ENCODE results near the gene PSD2.
A peak's percentile ranks its signal among the peaks of the same experiment; 100 is the strongest.

Gene PSD2

DNA sequence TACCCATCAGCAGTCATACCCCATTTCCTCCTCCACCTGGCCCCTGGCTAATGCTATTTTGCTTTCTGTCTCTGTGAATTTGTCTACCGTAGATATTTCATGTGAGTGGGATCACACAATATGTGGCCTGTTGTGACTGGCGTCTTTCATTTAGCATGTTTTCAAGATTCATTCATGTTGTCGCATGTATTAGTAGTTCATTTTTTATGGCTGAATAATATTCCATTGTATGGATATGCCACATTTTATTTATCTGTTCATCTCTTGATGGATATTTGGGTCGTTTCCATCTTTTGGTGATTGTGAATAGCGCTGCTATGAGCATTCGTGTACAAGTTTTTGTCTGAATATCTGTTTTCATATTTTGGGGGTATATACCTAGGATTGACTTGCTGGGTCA is 33.9 kb downstream of the PSD2 start:
- no peak for DNase-seq (ENCODE audit: low read depth in 1 of 2, low spot score in 1 of 2)
- in situ Hi-C loops (cut with HindIII; ENCODE audit: low pct_unique_long_range_greater_than_20kb, low sequenced_read_pairs) = no loop called here
- no peak for TF ChIP-seq JUND (IDR thresholded peaks at IDR 0.05; ENCODE audit: low read depth)

- in situ Hi-C loops (cut with HindIII; ENCODE audit: low pct_unique_long_range_greater_than_20kb, low sequenced_read_pairs) = no loop called here
- no peak for TF ChIP-seq JUND (IDR thresholded peaks at IDR 0.05; ENCODE audit: low read depth)
- no peak for DNase-seq (ENCODE audit: low read depth in 1 of 2, low spot score in 1 of 2)
Measured at GRCh38 chr5:139831624-139832023, 36.0 kb downstream of the PSD2 start.

DNA sequence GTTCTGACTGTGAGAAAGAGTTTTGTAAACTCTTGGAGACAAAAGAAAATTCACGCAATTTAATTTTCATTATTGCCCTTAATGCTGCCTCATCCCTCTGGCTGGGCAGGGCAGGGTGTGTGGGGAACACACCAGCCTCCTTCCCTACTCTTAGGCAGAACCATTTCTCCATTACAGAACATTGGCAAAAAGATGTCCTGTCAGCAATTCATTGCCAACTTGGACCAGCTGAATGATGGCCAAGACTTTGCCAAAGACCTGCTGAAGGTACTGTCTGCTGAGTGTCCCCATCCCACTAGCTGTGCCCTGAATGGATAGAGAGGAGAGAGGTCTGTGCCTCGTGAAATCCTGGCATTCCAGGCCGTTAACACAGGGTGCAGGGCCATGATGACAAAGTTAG is 37.9 kb downstream of the PSD2 start:
- no peak for TF ChIP-seq JUND (IDR thresholded peaks at IDR 0.05; ENCODE audit: low read depth)
- DNase-seq (ENCODE audit: low read depth in 1 of 2, low spot score in 1 of 2) = no peak
- in situ Hi-C loops (cut with HindIII; ENCODE audit: low pct_unique_long_range_greater_than_20kb, low sequenced_read_pairs) = no loop called here

- in situ Hi-C loops (cut with HindIII; ENCODE audit: low pct_unique_long_range_greater_than_20kb, low sequenced_read_pairs) = no loop called here
- no peak for TF ChIP-seq JUND (IDR thresholded peaks at IDR 0.05; ENCODE audit: low read depth)
- DNase-seq (ENCODE audit: low read depth in 1 of 2, low spot score in 1 of 2) = peak in 1 of 2 experiments; percentile 60
Measured at GRCh38 chr5:139835656-139836055, 40.0 kb downstream of the PSD2 start.

DNA sequence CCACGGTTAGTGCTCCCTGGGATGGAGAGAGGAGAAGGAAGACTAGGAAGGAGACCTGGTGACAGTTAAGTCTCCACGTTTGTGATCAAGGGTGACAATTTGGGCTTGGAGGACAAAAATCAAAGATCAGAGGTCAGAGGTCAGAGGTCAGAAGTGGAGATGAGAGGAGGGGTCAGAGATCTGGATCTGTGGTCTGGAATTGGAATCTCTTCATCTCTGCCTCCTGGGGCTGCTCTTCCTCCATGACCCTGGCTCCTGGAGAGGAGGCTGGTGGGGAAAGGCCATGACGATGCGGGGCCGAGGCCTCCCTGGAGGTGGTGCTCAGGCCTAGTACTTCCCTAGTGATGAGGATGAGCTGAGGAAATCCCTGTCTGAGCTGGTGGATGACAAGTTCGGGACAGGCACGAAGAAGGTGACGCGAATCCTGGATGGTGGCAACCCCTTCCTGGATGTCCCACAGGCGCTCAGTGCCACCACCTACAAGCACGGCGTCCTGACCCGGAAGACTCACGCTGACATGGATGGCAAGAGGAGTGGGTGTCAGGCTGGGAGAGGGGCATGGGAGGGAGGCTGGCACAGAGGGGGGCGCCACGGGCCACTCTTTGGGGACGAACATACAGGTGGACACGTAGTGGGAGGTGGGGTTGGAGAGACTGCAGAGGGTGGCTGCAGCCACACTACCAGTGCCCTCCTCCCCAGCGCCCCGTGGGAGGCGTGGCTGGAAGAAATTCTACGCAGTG is 41.0 kb downstream of the PSD2 start:
- TF ChIP-seq JUND (IDR thresholded peaks at IDR 0.05; ENCODE audit: low read depth) = no peak
- no peak for DNase-seq (ENCODE audit: low read depth in 1 of 2, low spot score in 1 of 2)
- in situ Hi-C loops (cut with HindIII; ENCODE audit: low pct_unique_long_range_greater_than_20kb, low sequenced_read_pairs) = no loop called here

- no peak for DNase-seq (ENCODE audit: low read depth in 1 of 2, low spot score in 1 of 2)
- in situ Hi-C loops (cut with HindIII; ENCODE audit: low pct_unique_long_range_greater_than_20kb, low sequenced_read_pairs) = no loop called here
- no peak for TF ChIP-seq JUND (IDR thresholded peaks at IDR 0.05; ENCODE audit: low read depth)
Measured at GRCh38 chr5:139837711-139838380, 42.2 kb downstream of the PSD2 start.

DNA sequence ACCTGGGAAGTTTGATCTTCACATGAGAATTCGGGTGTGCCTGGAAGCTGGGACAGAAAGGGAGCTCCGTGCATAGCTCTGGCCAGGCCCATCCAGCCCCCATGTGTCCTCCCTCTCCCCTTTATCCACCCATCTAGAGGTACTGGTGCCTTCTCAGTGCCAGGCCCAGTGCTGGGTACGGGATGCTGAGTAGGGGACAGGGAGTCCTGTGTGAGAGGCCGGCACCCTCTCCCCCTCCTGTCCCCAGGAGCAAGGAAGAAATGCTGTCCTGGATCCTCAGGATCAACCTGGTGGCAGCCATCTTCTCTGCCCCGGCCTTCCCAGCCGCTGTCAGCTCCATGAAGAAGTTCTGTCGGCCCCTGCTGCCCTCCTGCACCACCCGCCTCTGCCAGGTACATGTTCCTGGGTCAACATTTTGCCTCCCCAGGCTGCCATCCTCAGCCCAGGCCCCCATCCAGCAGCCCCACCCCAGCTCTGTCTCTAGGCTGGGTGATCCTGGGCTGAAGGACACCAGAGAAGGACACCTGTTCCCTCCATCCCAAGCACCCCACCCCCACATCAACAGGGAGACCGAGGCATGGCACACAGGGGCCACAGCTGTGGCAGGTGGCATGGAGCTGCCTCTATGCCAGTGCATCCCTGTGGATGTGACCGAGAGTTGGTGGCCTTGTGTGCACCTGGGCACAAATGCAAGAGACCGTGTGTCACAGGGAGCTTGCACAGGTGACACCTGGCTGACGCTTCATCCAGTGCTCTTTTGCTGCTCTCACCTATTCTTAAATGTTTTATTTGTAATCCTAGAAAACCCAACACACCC is 43.0 kb downstream of the PSD2 start:
- TF ChIP-seq JUND (IDR thresholded peaks at IDR 0.05; ENCODE audit: low read depth) = no peak
- no peak for DNase-seq (ENCODE audit: low read depth in 1 of 2, low spot score in 1 of 2)
- in situ Hi-C loops (cut with HindIII; ENCODE audit: low pct_unique_long_range_greater_than_20kb, low sequenced_read_pairs) = no loop called here

- DNase-seq (ENCODE audit: low read depth in 1 of 2, low spot score in 1 of 2) = no peak
- in situ Hi-C loops (cut with HindIII; ENCODE audit: low pct_unique_long_range_greater_than_20kb, low sequenced_read_pairs) = no loop called here
- no peak for TF ChIP-seq JUND (IDR thresholded peaks at IDR 0.05; ENCODE audit: low read depth)
Measured at GRCh38 chr5:139839232-139839815, 43.7 kb downstream of the PSD2 start.

GRCh38 chr5:139839918-139840317 is 44.3 kb downstream of the PSD2 start:
- no peak for TF ChIP-seq JUND (IDR thresholded peaks at IDR 0.05; ENCODE audit: low read depth)
- no peak for DNase-seq (ENCODE audit: low read depth in 1 of 2, low spot score in 1 of 2)
- in situ Hi-C loops (cut with HindIII; ENCODE audit: low pct_unique_long_range_greater_than_20kb, low sequenced_read_pairs) = no loop called here

- in situ Hi-C loops (cut with HindIII; ENCODE audit: low pct_unique_long_range_greater_than_20kb, low sequenced_read_pairs) = no loop called here
- no peak for TF ChIP-seq JUND (IDR thresholded peaks at IDR 0.05; ENCODE audit: low read depth)
- no peak for DNase-seq (ENCODE audit: low read depth in 1 of 2, low spot score in 1 of 2)
Measured at GRCh38 chr5:139841549-139841948, 45.9 kb downstream of the PSD2 start.

DNA sequence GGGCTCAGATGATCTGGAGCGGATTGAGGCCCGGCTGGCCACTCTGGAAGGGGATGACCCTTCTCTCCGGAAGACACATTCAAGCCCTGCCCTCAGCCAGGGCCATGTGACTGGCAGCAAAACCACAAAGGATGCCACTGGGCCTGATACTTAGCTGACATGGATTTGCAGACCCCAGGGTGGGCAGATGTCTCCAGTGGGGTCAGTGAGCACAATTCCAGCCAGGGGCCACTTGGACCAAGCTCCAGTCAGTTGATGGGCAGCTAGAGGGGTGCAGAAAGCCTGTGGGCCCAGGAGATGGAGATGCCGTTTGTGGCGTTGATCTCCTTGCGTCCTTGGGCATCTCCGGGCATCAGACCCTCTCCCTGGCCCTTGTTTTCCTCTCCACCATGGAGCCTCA is 46.7 kb downstream of the PSD2 start:
- TF ChIP-seq JUND (IDR thresholded peaks at IDR 0.05; ENCODE audit: low read depth) = no peak
- in situ Hi-C loops (cut with HindIII; ENCODE audit: low pct_unique_long_range_greater_than_20kb, low sequenced_read_pairs) = no loop called here

GRCh38 chr5:139843991-139844390 is 48.4 kb downstream of the PSD2 start:
- DNase-seq (ENCODE audit: low read depth in 1 of 2, low spot score in 1 of 2) = no peak
- TF ChIP-seq JUND (IDR thresholded peaks at IDR 0.05; ENCODE audit: low read depth) = no peak
- in situ Hi-C loops (cut with HindIII; ENCODE audit: low pct_unique_long_range_greater_than_20kb, low sequenced_read_pairs) = no loop called here

More for the DNA sequence above, 46.7 kb downstream of the PSD2 start:
- no peak for DNase-seq (ENCODE audit: low read depth in 1 of 2, low spot score in 1 of 2)

Data from T47D (cell line).